Measurements from ENCODE around the gene BTN1A1. TPM values are rescaled to one million over a fixed set of nuclear protein-coding genes. Genes with fewer than 3 reads are reported as not detected.
A peak's percentile ranks its signal among the peaks of the same experiment; 100 is the strongest.

The BTN1A1 gene
- total and polyA plus RNA-seq, 9 of the 15 experiments (the other 6 are each of a cell fraction or from before 2014, with no cell fraction given), result 0.01 to 0.15 (median 0.06) TPM; not detected in 4

DNA sequence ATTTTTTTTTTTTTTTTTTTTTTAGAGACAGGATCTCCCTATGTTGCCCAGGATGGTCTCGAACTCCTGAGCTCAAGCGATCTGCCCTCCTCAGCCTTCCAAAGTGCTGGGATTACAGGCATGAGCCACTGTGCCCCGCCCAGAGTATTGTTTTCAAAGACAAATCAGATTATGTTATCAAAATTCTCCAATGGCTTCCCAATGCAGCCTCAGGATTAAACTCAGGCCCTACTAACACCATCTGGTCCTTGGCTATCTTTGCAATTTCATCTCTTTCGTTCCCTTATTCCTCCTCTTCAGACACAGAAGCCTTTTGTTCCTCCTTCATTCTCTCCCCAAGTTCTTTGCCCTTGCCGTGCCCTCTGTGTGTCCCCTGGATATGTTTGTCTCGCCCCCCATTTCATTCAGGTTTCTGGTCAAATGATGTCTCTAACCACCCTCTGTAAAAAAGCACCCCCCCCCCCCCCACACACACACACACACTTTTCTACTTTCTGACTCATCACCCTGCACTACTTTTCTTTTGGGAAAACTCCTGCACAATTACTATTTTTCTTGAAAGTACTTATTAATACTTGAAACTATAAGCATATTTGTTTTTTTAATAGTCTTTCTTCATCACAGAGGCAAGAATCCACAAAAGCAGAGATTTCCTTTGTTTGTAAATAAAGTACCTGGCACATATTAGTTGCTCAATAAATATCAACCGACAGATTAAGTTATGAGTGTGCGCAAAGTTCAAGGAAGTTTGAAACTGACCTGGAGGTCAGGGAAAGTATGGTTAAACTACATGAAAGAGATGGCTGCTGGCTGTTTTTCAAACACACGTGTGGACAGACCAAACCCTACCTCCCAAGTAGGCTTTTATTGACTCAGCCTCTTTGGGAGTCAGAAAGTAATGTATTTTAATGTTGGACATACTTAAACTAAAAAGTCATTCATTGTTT is 16.7 kb downstream of the BTN1A1 start:
- Histone ChIP-seq H3K36me3 (ENCODE audit: control insufficient read depth, insufficient read depth, low read length) (no peaks in the 10 kb centered on the region), H3K4me1 (replicated peaks in 1 of 2; ENCODE audit: control insufficient read depth in 2 of 2, insufficient read depth in 2 of 2, low read length in 2 of 2) (peaks cover 7 to 18% of the 10 kb centered on the region in 2 experiments; a peak in 4 of 5 replicates), H4K20me1 (replicated peaks; ENCODE audit: control insufficient read depth, insufficient read depth, low read length) (no peaks in the 10 kb centered on the region), H3K9me1 (ENCODE audit: control insufficient read depth, insufficient read depth, low read length) (no peaks in the 10 kb centered on the region), H3K79me2 (ENCODE audit: control insufficient read depth, insufficient read depth, low read length) (peaks cover 2% of the 10 kb centered on the region; the same call in 2 of the 3 replicates), H3K9ac (ENCODE audit: insufficient read depth in 1 of 2, low read depth in 2 of 2, low read length in 2 of 2) (no peak overlapping the region), H3K9me3 (replicated peaks; ENCODE audit: control insufficient read depth, insufficient read depth, low read depth, low read length) (no peaks in the 10 kb centered on the region), H3K27me3 (ENCODE audit: control insufficient read depth in 2 of 2, insufficient read depth in 2 of 2, low read length in 2 of 2) (no peaks in the 10 kb centered on the region), H3K4me3 (no peak overlapping the region), H2AFZ (ENCODE audit: low read depth, low read length) (peak overlapping the region; percentile 83), H3K27ac (ENCODE audit: extremely low read depth, low read depth, low read length) (peak overlapping the region; percentile 10; the same call in 1 of the 3 replicates), H3K4me2 (ENCODE audit: insufficient read depth, low read length) (no peak overlapping the region; the same call in 1 of the 2 replicates)
- CTCF ChIA-PET (ENCODE audit: low intra/inter-chr PET ratio), result no interaction called here
- BruUV-seq (replicated peaks), result no TSS peak
- POLR2A ChIA-PET, result no interaction called here
- FAIRE-seq (no peak), DNase-seq (ENCODE audit: extremely low read depth in 1 of 4, low spot score in 3 of 4) (peak in 1 of 4 experiments; percentile 26), ATAC-seq (no peak)
- WGBS (ENCODE audit: insufficient coverage, low coverage, missing lambda C conversion rate), result 36% methylated on average over 8 of the region's 9 CpGs
- in situ Hi-C loops (cut with MboI) (no loop called here), intact Hi-C loops (cut with micrococcal nuclease) (no loop called here)
- peak; percentile 17 for TF ChIP-seq DACH1 (IDR thresholded peaks at IDR 0.05; ENCODE audit: partially characterized antibody)
- 0 out of 4 replicates have a peak, but pooled peaks of 1 of the 2 experiments have one; percentile 15 for TF ChIP-seq MNT (conservative IDR thresholded peaks at IDR 0.05)
- TF ChIP-seq SOX6 (IDR thresholded peaks at IDR 0.05), result peak; percentile 74
- 0 out of 2 replicates have a peak, but pooled peaks have one; percentile 13 for TF ChIP-seq SNIP1 (IDR thresholded peaks at IDR 0.05; ENCODE audit: low read depth)
- TF ChIP-seq TAL1 (IDR thresholded peaks at IDR 0.05), result peak; percentile 19; the same call in 1 of the 2 replicates
- TF ChIP-seq TCF3 (CRISPR knock-in tag; IDR thresholded peaks at IDR 0.05), result 0 out of 2 replicates have a peak, but pooled peaks have one; percentile 29
- TF ChIP-seq EP400 (IDR thresholded peaks at IDR 0.05), result no peak
- TF ChIP-seq CBFA2T3 (IDR thresholded peaks at IDR 0.05), result peak; percentile 33
- no peak for TF ChIP-seq SMC3 (conservative IDR thresholded peaks at IDR 0.05; ENCODE audit: insufficient read depth, low read depth, low read length)
- TF ChIP-seq FOXM1 (IDR thresholded peaks at IDR 0.05; ENCODE audit: low read depth), result peak; percentile 49
- no peak for TF ChIP-seq FOXM1 (CRISPR knock-in tag; IDR thresholded peaks at IDR 0.05; ENCODE audit: low read depth)
- TF ChIP-seq DPF2 (IDR thresholded peaks at IDR 0.05), result peak; percentile 71
- peak; percentile 57 for TF ChIP-seq RBM25 (IDR thresholded peaks at IDR 0.05; ENCODE audit: low read depth, low read length, severe bottlenecking)
- peak; percentile 64 for TF ChIP-seq SMARCA4 (IDR thresholded peaks at IDR 0.05)
- TF ChIP-seq ADNP (tag; IDR thresholded peaks at IDR 0.05), result 0 out of 2 replicates have a peak, but pooled peaks have one; percentile 39
- TF ChIP-seq ELF1 (tag; IDR thresholded peaks at IDR 0.05), result 0 out of 2 replicates have a peak, but pooled peaks have one; percentile 33
- TF ChIP-seq BCOR (IDR thresholded peaks at IDR 0.05), result 0 out of 2 replicates have a peak, but pooled peaks have one; percentile 23
- TF ChIP-seq JUND (IDR thresholded peaks at IDR 0.05; ENCODE audit: borderline replicate concordance, low read depth, low read length), result peak; percentile 55; the same call in 1 of the 2 replicates
- peak; percentile 54; the same call in 1 of the 3 replicates for TF ChIP-seq JUND (tag; IDR thresholded peaks at IDR 0.05; ENCODE audit: borderline replicate concordance, low read depth, low read length)
- peak; percentile 46; the same call in 1 of the 2 replicates for TF ChIP-seq SMARCE1 (IDR thresholded peaks at IDR 0.05)
- TF ChIP-seq EHMT2 (IDR thresholded peaks at IDR 0.05), result 0 out of 2 replicates have a peak, but pooled peaks have one; percentile 27
